Heart left ventricle (tissue), 16 donors: ENCODE data around the gene MRPL22. TPM values are rescaled to one million over a fixed set of nuclear protein-coding genes. Genes with fewer than 3 reads are reported as not detected.

Source experiments
- ATAC-seq, 4 donors: fragments of 200-7000 bp; cut with Tn5 transposase; one replicate each; pipeline ENCODE4 v1.9.1; 2020 to 2022; ENCODE audit warnings: moderate library complexity in 4 of 4, mild to moderate bottlenecking in 3 of 4, moderate number of reproducible peaks in 1 of 4
- DNase-seq, 5 donors: peaks; one replicate each; pipeline ENCODE4 v3.0.0-alpha.2; 2020
- H3K27ac ChIP-seq, 12 donors: fragments of 200-600 bp; sonication (generic) in 4 of 12; one replicate each; pipeline versions ENCODE4 v1.5.0 to v1.8.0; 2016 to 2022; ENCODE audit warnings: mild to moderate bottlenecking in 2 of 12
- H3K27me3 ChIP-seq, 9 donors: fragments of 200-600 bp; sonication (generic) in 2 of 9; one replicate each; pipeline versions ENCODE4 v1.5.1 to v1.8.0; 2016 to 2022; ENCODE audit warnings: mild to moderate bottlenecking in 3 of 9
- H3K36me3 ChIP-seq, 9 donors: fragments of 200-600 bp; sonication (generic) in 2 of 9; one replicate each; pipeline versions ENCODE4 v1.5.0 to v1.8.0; 2018 to 2022; ENCODE audit warnings: mild to moderate bottlenecking in 2 of 9
- H3K4me1 ChIP-seq, 12 donors: fragments of 200-600 bp; sonication (generic) in 4 of 12; one replicate each; pipeline versions ENCODE4 v1.5.0 to v1.8.0; 2016 to 2022; ENCODE audit warnings: mild to moderate bottlenecking in 3 of 12
- H3K4me3 ChIP-seq, 12 donors: fragments of 200-600 bp; sonication (generic) in 4 of 12; one replicate each; pipeline versions ENCODE4 v1.5.0 to v1.8.0; 2017 to 2022; ENCODE audit warnings: mild to moderate bottlenecking in 9 of 12, moderate library complexity in 4 of 12
- H3K9me3 ChIP-seq, 12 donors: fragments of 200-600 bp; sonication (generic) in 4 of 12; one replicate each; pipeline versions ENCODE4 v1.5.0 to v1.8.0; 2016 to 2022; ENCODE audit warnings: mild to moderate bottlenecking in 1 of 12
- POLR2A ChIP-seq, 2 donors: fragments of 450-650 bp; IDR thresholded peaks; one replicate each; pipeline ENCODE4 v1.6.1; 2017; ENCODE audit warnings: antibody characterized with exemption in 2 of 2, mild to moderate bottlenecking in 2 of 2, moderate library complexity in 2 of 2
- WGBS, 4 donors: extraction: QIAGEN DNeasy Blood & Tissue Kit in 2 of 4; methylation state at CpG; one replicate each; pipeline versions ENCODE4 v1.1.5 to v1.1.7; 2013 to 2018; 5-methylcytosine and 5-hydroxymethylcytosine counted together
- intact Hi-C, 10 donors: fragments of 100-400 bp; cut with DNase I; formaldehyde crosslinking; loops; one replicate each; pipeline versions ENCODE4 v1.11.1 to v1.14.2; 2022
- polyA plus RNA-seq, 2 donors: library from polyadenylated mRNA; stranded (reverse); fragments of 200-250 nt; gene quantifications; one replicate each; pipeline ENCODE4 v1.2.3, GENCODE V29; 2013
- total RNA-seq, 9 donors: library from RNA; depleted of rRNA in 2 of 9; stranded (reverse); fragments of >200 nt in 2 of 9; fragmentation: NEBNext Ultra II Directional in 3 of 9; extraction: Animal tissue kit (Norgen Biotek cat#: 25700) in 3 of 9; gene quantifications; one replicate each; pipeline versions ENCODE4 v1.1.0 to v1.2.4, GENCODE V29; 2016 to 2023
- TF ChIP-seq, protein P1 (sequence below), 12 donors: fragments of 200-600 bp; sonication (generic) in 4 of 12; IDR thresholded peaks; one replicate each; pipeline versions ENCODE4 v1.5.0 to v1.8.0; 2018 to 2022; ENCODE audit warnings: antibody characterized with exemption in 12 of 12, mild to moderate bottlenecking in 5 of 12
- donor health status: ischemic (EF 13 %, LVEDD 7.1; RV severe dilation, severe dysfunction).
- donor health status: healthy with polysubstance abuse.
- donor health status: DM: no; HTN: yes; CAD: no.
- donor health status: DM: no; HTN: no; CAD: no.
- donor health status: ischemic (EF 25% LVEDD 6.9; RV normal size, moderate dysfunction).
- donor health status: ischemic (EF 25% LVEDD 5.7; RV mildly dilated, moderate dysfunction).
- donor health status: healthy.
- donor health status: DM: yes; HTN: yes; CAD: no.
- donor health status: ischemic (EF 35%, LVEDD 5.7; RV mildly dilated, moderate dysfunction).
- donor health status: nonischemic (EF 11% LVEDD 7.7; RV severe dilation, severe dysfunction).
- donor health status: DM: yes; HTN: yes; CAD: no.
- donor health status: PGD.
- donor health status: ischemic (EF 29% LVEDD 5.4; RV normal size, mild dysfunction).
- donor health status: nonischemic (EF 23%, LVEDD 6.1; RV moderate dilation, normal function).

MRPL22 gene
- total and polyA plus RNA-seq, 11 donors, result 25.7 to 144 (median 61.4) TPM

DNA sequence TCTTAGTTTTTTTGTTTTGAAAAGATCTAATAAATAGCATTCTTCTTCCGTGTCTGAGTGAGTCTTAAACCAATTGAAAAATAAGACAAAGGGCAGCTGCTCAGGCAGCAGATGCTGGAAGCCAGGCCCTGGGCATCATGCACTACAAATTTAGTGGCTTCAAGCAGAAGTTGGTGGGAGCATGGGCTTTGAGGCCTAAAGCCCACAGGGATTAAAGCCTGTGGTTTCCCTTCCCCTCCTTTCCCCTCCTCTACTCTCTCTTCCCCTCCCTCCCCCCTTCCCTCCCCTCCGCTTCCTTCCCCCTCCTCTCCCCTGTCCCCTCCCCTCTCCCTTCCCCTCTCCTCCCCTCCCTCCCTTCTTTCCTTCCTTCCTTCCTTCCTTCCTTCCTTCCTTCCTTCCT lies 52.6 kb downstream of the MRPL22 start:
- TF ChIP-seq POLR2A (IDR thresholded peaks at IDR 0.05), result no peak
- TF ChIP-seq, protein P1, sequence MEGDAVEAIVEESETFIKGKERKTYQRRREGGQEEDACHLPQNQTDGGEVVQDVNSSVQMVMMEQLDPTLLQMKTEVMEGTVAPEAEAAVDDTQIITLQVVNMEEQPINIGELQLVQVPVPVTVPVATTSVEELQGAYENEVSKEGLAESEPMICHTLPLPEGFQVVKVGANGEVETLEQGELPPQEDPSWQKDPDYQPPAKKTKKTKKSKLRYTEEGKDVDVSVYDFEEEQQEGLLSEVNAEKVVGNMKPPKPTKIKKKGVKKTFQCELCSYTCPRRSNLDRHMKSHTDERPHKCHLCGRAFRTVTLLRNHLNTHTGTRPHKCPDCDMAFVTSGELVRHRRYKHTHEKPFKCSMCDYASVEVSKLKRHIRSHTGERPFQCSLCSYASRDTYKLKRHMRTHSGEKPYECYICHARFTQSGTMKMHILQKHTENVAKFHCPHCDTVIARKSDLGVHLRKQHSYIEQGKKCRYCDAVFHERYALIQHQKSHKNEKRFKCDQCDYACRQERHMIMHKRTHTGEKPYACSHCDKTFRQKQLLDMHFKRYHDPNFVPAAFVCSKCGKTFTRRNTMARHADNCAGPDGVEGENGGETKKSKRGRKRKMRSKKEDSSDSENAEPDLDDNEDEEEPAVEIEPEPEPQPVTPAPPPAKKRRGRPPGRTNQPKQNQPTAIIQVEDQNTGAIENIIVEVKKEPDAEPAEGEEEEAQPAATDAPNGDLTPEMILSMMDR (IDR thresholded peaks at IDR 0.05), result no peak
- ATAC-seq, result no peak
- Histone ChIP-seq H3K36me3 (no peaks in the 10 kb centered on the region), H3K4me3 (no peak overlapping the region), H3K27me3 (no peaks in the 10 kb centered on the region), H3K27ac (no peak overlapping the region), H3K9me3 (peaks cover 0 to 2% (median 0%) of the 10 kb centered on the region in 12 donors), H3K4me1 (no peaks in the 10 kb centered on the region)
- intact Hi-C loops, result no loop called here
- WGBS, 4 donors, result 66 to 75% (median 72%) methylated on average over 2 of the region's 2 CpGs
- no peak for DNase-seq

DNA sequence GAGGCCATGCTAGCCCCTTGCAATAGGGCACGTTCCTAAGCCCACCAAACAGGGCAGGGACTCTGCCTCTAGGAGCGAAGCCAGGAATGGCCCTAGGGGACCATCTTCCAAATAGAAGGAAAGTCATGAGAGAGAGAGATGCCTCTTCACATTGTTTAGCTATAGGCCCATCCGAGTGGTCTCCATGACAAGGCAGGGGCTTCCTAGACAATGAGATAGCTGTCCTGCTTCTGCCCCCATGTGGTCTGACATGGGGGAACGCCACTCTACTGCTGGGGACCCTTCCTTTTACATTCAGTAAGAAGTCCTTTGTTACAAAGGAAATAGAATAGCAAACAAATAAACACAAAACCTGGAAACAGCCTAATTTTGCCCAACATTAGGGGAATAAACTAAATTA lies 54.8 kb downstream of the MRPL22 start:
- DNase-seq (no peak), ATAC-seq (no peak)
- no peak overlapping the region for H3K27ac ChIP-seq
- intact Hi-C loops, result no loop called here
- no peaks in the 10 kb centered on the region for H3K27me3 ChIP-seq
- no peak for TF ChIP-seq POLR2A (IDR thresholded peaks at IDR 0.05)
- TF ChIP-seq, protein P1 (IDR thresholded peaks at IDR 0.05), result peak in 1 of 12 donors; percentile 10
- peaks cover 0 to 6% (median 0%) of the 10 kb centered on the region in 12 donors for H3K9me3 ChIP-seq
- H3K4me1 ChIP-seq, result no peaks in the 10 kb centered on the region
- WGBS, 4 donors, result 73 to 93% (median 77%) methylated on average over 4 of the region's 4 CpGs
- no peak overlapping the region for H3K4me3 ChIP-seq
- no peaks in the 10 kb centered on the region for H3K36me3 ChIP-seq

DNA sequence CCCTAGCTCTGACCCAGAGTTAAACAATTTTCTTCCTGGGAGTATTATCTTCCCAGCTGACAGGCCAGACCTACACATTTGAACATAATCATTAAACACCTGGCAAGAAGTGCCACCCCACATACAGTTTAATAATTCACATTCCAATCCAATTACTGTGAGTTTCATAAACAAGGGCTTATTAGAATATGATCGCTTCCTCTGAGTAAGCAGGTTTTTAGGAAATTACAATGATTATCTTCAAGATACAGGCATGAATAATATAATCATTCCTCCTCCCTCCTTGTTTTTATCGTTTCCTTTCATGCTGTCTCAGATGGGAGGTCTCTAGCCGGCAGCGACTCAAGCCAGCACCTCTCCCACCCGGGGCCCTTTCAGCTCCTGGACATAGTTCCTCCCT lies 56.9 kb downstream of the MRPL22 start:
- intact Hi-C loops, result no loop called here
- Histone ChIP-seq H3K4me3 (no peak overlapping the region), H3K27me3 (no peaks in the 10 kb centered on the region), H3K36me3 (no peaks in the 10 kb centered on the region), H3K4me1 (no peaks in the 10 kb centered on the region), H3K27ac (no peak overlapping the region), H3K9me3 (peaks cover 0 to 6% (median 0%) of the 10 kb centered on the region in 12 donors)
- ATAC-seq, result no peak
- TF ChIP-seq POLR2A (IDR thresholded peaks at IDR 0.05), result no peak
- TF ChIP-seq, protein P1 (IDR thresholded peaks at IDR 0.05), result no peak
- 42 to 58% (median 48%) methylated on average over 5 of the region's 5 CpGs for WGBS, 4 donors
- DNase-seq, result no peak

DNA sequence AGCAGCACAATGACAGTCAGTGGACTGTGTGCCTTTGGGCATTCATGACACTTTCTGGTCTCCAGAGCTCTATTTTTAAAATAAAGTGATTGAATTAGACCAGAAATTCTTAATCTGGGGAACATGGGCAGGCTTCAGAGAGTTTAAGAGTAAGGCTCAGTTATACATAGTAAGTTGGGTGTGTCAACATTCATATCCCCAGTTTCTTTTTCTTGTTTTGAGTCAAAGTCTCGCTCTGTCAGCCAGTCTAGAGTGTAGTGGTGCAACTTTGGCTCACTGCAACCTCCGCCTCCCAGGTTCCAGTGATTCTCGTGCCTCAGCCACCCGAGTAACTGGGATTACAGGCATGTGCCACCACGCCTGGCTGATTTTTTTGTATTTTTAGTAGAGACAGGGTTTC lies 59.0 kb downstream of the MRPL22 start:
- Histone ChIP-seq H3K4me1 (no peaks in the 10 kb centered on the region), H3K4me3 (no peak overlapping the region), H3K27me3 (no peaks in the 10 kb centered on the region), H3K36me3 (no peaks in the 10 kb centered on the region), H3K27ac (no peak overlapping the region), H3K9me3 (peaks cover 0 to 6% (median 0%) of the 10 kb centered on the region in 12 donors)
- ATAC-seq, result no peak
- TF ChIP-seq, protein P1 (IDR thresholded peaks at IDR 0.05), result no peak
- no peak for TF ChIP-seq POLR2A (IDR thresholded peaks at IDR 0.05)
- WGBS, 4 donors, result 84 to 98% (median 91%) methylated on average over 5 of the region's 5 CpGs
- no peak for DNase-seq
- intact Hi-C loops, result no loop called here
